ENCODE measurements around the gene EZH1. TPM values are rescaled to one million over a fixed set of nuclear protein-coding genes. Genes with fewer than 3 reads are reported as not detected.
A peak's percentile ranks its signal among the peaks of the same experiment; 100 is the strongest.

EZH1 gene
- total RNA-seq, 1 donor from 2014 or later, result 18.2 TPM

GRCh38 chr17:42651392-42651791 is 93.4 kb downstream of the EZH1 start:
- Histone ChIP-seq H3K4me3 (ENCODE audit: low read depth, low read length) (no peak overlapping the region), H3K36me3 (ENCODE audit: control insufficient read depth, insufficient read depth, low read length) (no peaks in the 10 kb centered on the region), H3K27me3 (ENCODE audit: control insufficient read depth, insufficient read depth, low read length) (no peaks in the 10 kb centered on the region)
- DNase-seq (ENCODE audit: low read depth), result peak; percentile 23
- TF ChIP-seq CTCF (IDR thresholded peaks at IDR 0.05; ENCODE audit: insufficient read depth, low read length, severe bottlenecking), result no peak
- FAIRE-seq, result no peak

Other genes starting within 250 kb of the EZH1 start
- gene NAGLU, start 208.8 kb downstream of the EZH1 start, total RNA-seq, result 8.4 and 14.2 TPM in 2 replicates
- gene HSD17B1, start 192.1 kb downstream of the EZH1 start, total RNA-seq, result 7.4 and 22.8 TPM in 2 replicates
- gene COASY, start 182.9 kb downstream of the EZH1 start, total RNA-seq, result 9.0 and 18.4 TPM in 2 replicates
- gene MLX, start 177.9 kb downstream of the EZH1 start, total RNA-seq, result 28.3 and 33.2 TPM in 2 replicates
- gene PSMC3IP, start 167.3 kb downstream of the EZH1 start, total RNA-seq, result 1.3 and 2.0 TPM in 2 replicates
- gene RETREG3, start 135.7 kb downstream of the EZH1 start, total RNA-seq, result 66.1 and 69.3 TPM in 2 replicates
- 12.1 and 21.5 TPM in 2 replicates for gene TUBG1, start 135.4 kb downstream of the EZH1 start, total RNA-seq
- gene TUBG2, start 85.8 kb downstream of the EZH1 start, total RNA-seq, result 5.3 and 6.7 TPM in 2 replicates
- 15.3 and 26.9 TPM in 2 replicates for gene PLEKHH3, start 68.0 kb downstream of the EZH1 start, total RNA-seq
- gene CCR10, start 63.2 kb downstream of the EZH1 start, total RNA-seq, result 0.13 TPM in 1 of 2 replicates, not detected in the other
- gene CNTNAP1, start 62.5 kb downstream of the EZH1 start, total RNA-seq, result 0.51 and 0.53 TPM in 2 replicates
- gene RAMP2, start 16.2 kb upstream of the EZH1 start, total RNA-seq, result not detected in 2 replicates
- 65.3 and 76.0 TPM in 2 replicates for gene VPS25, start 28.4 kb upstream of the EZH1 start, total RNA-seq
- under 0.01 and 0.13 TPM in 2 replicates for gene WNK4, start 35.6 kb upstream of the EZH1 start, total RNA-seq
- 59.8 and 69.6 TPM in 2 replicates for gene COA3, start 53.7 kb upstream of the EZH1 start, total RNA-seq
- not detected in 2 replicates for gene CNTD1, start 53.8 kb upstream of the EZH1 start, total RNA-seq
- 123 and 200 TPM in 2 replicates for gene BECN1, start 79.2 kb upstream of the EZH1 start, total RNA-seq
- gene PSME3, start 88.4 kb upstream of the EZH1 start, total RNA-seq, result 57.7 and 72.5 TPM in 2 replicates
- gene AOC2, start 99.5 kb upstream of the EZH1 start, total RNA-seq, result 0.79 and 1.0 TPM in 2 replicates
- 0.26 TPM in 2 replicates for gene AOC3, start 106.2 kb upstream of the EZH1 start, total RNA-seq
- gene G6PC1, start 155.8 kb upstream of the EZH1 start, total RNA-seq, result not detected in 2 replicates
- 18.3 and 24.7 TPM in 2 replicates for gene AARSD1, start 219.4 kb upstream of the EZH1 start, total RNA-seq
- gene PTGES3L, start 235.0 kb upstream of the EZH1 start, total RNA-seq, result under 0.01 and 0.13 TPM in 2 replicates
- gene RUNDC1, start 235.5 kb upstream of the EZH1 start, total RNA-seq, result 10.3 and 11.8 TPM in 2 replicates